ENCODE measurements around the gene FKBP15.

The FKBP15 gene

DNA sequence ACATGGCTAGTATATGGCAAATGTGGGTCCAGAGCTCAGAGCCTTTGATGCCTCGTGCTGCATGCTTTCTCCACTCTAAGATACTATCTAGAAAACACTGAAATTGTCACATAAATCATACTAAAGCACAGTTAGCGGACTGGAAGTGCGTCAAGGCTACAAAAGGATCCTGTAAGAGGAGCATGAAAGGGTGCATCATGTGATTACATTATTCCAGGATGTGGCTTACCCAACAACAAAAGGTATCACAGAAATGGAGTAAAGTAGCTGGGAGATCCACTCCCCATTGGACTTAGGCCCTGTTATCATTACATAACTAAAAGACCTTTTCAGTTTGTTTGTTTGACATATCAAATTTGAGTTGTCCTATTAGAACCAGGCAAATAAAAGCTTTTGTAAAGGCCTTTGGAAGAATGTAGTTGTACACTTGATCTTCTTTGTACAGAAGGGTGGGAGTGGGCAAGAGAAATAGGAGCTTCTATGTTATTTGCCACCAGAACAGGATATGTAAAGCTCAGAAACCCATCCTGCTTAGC is 7.1 kb upstream of the FKBP15 start:
- no peak for DNase-seq (ENCODE audit: low read depth, low spot score)

DNA sequence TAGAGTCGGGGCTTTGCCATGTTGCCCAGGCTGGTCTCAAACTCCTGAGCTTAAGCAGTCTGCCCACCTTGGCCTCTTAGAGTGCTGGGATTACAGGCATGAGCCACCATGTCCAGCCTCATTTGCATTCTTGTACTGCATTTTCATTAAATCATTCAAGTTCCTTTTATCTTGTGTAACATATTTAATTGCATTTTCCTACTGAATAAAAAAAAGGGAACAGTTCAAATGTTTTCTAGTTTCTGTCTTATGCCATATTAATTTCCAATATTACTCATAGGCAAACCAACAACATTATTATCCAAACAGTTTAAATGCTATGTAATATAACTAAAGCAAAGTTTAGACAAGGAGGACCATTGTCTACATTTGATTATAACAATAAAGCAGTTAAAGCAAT is 6.4 kb upstream of the FKBP15 start:
- DNase-seq (ENCODE audit: low read depth, low spot score) = no peak

DNA sequence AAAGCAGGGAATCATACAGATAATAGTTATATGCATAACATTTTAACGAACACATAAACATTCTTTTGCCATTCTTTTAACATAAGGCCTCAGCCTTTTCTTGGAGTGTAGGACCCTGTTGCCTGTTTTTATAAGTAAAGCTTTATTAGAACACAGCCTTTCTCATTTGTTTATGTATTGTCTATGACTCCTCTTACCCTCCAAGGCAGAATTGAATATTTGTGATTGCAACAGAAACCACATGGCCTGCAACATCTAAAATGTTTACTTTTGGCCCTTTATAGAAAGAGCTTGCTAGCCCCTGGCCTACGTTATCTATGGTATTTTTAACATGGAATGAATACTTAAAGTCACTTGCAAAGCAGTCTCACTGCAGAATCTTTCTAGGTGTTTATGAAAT is 2.9 kb upstream of the FKBP15 start:
- DNase-seq (ENCODE audit: low read depth, low spot score) = no peak

DNA sequence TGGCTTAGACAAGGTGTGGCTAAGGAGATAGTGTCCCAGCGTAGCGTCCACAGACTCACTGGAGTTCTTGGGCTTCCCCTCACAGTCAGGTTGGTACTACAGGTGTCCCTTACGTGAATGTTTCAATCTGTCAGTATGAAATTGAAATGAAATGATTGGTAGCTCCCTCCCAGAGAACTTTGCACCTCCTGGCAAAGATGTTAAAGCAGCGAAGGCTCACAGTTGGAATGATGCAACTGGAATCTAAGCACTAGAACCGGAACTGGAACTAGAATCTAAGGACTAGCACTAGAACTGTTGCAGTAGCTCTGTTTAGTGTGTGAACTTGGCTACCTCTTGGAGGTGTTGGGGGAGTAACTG is 1.4 kb upstream of the FKBP15 start:
- DNase-seq (ENCODE audit: low read depth, low spot score) = no peak

DNA sequence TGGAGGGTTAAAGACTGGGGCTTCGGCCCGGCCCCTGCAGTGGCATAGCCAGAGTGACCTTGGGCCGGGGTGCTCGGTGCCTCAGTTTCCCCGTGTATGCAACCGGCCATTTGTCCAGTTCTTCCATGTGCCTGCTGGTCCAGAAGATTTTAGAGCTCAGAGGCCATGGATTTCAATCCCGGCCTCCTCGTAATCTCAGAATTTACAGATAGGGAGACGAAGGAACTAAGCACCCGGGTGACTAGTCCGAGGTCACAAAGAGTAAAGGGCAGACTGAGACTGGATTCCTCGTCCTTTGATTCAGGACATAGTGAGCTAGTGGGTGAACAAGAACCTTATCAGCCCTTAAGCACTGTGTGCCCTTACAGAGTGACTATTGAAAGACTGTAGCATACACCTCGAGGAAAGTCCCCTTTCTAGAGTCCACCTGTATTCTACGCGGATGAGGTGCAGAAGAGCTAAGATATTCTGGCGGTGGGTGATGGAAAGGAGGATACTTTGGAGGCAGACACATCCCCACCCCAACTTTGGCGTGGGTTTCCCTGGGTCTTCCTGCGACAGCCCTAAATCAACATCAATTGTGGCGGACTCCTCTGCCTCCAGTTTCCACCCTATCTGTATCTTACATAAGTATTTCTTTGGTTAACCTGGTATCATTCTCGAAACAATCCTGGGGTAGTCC is 864 bp upstream of the FKBP15 start:
- no peak for DNase-seq (ENCODE audit: low read depth, low spot score)

DNA sequence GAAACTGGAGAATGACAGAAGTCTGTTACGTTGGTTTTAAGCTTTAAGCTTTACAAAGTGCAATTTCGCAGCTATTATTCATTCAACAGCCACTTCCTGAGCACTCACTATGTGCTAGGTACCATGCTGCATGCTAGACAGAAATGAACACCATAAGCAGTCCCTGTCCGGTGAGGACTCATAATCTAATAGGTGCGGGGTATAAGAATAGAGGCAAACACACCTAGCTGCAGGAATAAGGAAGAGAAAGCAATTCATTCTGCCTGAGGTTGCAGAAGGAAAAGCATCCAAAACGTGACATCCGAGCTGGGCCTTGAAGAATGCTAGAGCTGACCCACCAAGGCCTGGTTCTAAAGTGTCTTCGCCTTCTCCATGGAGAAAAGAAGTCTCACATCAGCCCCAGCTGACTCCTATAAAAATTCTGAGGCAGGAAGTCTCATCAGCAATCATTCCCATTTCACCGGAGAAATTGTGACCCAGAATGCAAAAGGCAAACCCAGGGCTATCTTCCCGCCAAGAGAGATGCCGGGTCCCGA is 542 bp downstream of the FKBP15 start:
- no peak for DNase-seq (ENCODE audit: low read depth, low spot score)

DNA sequence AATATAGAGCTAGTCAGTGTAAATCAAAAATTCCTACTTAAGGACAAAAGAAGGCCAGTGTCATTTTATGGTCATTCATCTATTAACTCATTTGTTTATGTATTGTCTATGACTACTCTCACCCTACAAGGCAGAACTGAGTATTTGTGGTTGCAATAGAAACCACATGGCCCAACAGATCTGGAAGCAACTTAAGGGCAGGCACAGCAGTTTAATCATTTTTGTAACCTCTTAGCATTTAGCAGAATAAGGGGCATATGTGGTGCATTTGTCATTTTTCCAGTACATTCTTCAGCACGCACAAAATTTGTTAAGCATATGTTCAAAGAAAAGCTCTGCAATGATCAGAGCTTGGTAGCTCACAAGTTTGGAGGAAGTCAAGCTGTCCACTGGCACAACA is 1.1 kb downstream of the FKBP15 start:
- DNase-seq (ENCODE audit: low read depth, low spot score) = no peak

DNA sequence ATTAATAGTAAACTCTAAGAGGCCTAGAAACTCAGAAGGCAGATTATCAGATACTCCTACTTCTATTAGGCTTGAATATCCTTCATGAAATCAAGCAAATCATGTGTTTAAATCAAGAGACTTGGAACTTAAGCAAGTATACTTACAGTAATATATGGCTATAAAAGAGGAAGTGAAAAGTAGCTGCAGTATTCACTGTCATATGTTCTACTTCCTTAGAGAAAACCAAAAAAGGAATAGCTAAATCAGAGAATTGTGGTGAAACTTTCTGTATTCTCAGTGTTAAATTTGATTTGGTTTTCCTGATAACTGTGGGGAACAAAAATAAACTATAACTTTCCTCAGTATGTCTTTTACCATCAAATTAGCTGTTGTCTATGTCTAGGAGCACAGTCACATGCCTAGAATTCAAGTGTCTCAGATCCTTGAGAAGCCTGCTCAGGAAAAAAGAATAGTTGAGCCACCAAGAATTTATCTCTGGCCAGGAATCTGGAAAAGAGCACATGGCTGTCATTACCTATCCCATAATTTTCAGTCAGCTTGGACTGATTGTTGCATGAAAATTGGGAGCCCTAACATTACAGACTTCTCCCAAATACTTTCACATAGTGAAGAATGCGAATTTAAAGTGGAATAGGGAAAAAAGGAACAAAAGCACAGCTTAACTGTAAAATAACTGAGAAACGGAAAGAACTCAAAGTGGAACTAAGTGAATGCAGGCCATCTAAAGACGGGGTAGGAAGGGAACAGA is 1.7 kb downstream of the FKBP15 start:
- DNase-seq (ENCODE audit: low read depth, low spot score) = no peak

DNA sequence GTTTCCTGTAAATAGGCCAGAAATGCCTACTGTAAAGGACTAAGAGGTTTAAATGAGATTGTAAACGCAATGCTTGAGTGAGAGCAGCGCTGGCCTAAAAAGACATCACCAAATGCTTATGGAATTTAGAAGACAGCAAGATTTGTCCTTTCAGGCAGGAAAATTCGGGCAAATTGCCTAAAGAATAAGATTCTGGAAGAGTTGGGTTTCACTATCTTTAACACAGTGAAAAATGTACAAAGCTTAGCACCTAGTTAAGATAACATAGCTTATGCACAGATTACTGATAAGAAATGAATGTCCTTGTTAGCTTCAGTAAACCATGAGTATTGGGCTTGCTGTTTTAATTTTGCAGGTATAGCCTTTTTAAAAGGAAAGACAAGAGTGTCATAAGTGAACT is 4.7 kb downstream of the FKBP15 start:
- DNase-seq (ENCODE audit: low read depth, low spot score) = no peak

DNA sequence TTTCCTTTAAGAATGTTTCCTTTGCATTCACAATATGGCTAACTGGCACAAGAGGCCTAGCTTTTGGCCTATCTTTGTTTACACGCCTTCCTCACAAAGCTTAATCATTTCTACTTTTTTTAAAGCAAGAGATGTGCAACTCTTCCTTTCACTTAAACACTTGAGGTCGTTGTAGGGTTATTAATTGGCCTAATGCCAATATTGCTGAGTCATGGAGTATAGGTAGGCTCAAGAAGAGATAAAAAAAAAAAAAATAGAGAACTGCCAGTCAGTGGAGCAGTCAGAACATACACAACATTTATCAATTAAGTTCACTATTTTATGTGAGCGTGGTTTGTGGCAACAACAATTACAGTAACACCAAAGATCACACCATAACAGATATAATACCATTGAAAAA is 5.9 kb downstream of the FKBP15 start:
- DNase-seq (ENCODE audit: low read depth, low spot score) = no peak

DNA sequence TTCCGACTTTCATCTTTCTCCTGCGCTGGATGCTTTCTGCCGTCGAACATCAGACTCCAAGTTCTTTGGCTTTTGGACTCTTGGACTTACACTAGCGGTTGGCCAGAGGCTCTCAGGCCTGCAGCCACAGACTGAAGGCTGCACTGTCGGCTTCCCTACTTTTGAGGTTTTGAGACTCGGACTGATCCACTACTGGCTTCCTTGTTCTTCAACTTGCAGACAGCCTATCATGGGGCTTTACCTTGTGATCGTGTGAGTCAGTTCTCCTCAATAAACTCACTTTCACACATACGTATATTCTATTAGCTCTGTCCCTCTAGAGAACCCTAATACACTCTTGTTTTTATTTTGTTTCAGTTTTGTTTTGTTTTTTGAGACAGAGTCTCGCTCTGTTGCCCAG is 10.3 kb downstream of the FKBP15 start:
- DNase-seq (ENCODE audit: low read depth, low spot score) = no peak

DNA sequence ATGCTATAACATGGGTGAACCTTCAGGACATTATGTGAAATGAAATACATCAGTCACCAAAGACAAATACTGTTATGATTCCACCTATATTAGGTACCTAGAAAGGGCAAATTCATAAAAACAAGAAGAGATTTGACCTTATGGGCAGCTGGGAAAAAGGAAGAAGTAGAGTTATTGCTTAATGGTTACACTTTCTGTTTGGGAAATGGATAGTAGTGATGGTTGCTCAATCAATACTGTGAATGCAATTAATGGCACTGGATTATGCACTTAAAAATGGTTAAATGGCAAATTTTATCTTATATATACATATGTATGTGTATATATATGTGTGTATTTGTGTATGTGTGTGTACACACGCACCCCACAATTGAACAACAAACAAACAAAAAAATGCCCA is 15.2 kb downstream of the FKBP15 start:
- DNase-seq (ENCODE audit: low read depth, low spot score) = no peak

DNA sequence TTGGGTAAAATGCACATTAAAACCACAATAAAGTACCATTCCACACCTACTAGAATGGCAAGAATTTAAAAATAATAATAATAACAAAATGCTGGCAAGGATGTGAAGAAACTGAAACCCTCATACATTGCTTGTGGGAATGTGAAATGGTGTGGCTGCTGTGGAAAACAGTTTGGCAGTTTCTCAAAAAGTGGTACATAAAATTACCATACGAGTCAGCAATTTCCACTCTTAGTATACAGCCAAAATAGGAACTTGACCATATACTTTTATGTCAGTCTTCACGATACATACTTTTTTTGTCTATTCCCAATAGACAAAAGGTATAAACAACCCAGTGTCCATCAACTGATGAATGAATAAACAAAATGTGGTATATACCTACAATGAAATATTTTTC is 15.6 kb downstream of the FKBP15 start:
- DNase-seq (ENCODE audit: low read depth, low spot score) = no peak

DNA sequence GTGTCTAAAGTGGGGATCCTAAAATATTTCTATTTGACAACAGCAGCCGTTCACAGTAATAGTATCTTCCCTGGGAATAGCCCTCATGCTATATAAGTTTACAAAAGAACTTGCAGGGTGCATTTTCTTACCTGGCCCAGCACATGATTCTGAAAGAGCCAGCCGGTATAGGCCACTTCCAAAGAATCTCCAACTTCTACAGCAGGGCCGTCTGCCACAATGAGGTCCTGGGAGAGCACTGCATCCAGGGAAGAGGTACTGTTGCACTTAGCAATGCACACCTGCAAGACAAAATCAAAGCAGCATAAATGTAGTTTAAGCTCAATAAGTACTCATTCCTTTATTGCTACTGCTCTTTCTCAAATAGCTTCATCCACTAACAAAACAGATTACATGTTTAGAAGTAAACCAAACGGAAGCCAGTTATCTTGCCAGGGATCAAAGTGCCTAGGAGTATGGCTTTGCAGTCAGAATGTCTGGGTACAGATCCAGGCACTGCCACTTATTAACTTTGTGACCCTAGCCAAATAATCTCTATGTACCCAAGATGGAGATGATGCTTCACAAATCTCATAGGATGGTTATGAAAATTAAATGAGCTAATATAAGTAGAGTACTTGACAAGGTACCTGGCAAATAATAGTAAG is 21.3 kb downstream of the FKBP15 start:
- DNase-seq (ENCODE audit: low read depth, low spot score) = no peak

DNA sequence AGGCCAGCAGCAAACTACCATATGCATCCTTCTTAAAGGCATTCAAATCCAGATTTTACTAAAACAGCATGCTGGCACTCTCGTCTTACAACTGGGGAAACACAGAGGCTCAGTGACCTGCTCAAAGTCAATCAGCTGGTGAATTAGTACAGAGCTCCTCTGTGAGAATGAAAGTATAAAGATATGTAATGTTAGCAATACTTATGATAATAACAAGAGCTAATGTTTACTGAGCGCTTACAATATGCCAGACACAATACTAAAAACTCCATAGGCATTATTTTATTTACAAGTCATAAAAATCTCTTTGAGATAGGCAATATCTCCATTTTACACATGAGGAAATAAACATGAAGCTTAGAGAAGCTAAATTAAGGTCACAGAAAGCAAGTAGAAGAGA is 28.6 kb downstream of the FKBP15 start:
- no peak for DNase-seq (ENCODE audit: low read depth, low spot score)

DNA sequence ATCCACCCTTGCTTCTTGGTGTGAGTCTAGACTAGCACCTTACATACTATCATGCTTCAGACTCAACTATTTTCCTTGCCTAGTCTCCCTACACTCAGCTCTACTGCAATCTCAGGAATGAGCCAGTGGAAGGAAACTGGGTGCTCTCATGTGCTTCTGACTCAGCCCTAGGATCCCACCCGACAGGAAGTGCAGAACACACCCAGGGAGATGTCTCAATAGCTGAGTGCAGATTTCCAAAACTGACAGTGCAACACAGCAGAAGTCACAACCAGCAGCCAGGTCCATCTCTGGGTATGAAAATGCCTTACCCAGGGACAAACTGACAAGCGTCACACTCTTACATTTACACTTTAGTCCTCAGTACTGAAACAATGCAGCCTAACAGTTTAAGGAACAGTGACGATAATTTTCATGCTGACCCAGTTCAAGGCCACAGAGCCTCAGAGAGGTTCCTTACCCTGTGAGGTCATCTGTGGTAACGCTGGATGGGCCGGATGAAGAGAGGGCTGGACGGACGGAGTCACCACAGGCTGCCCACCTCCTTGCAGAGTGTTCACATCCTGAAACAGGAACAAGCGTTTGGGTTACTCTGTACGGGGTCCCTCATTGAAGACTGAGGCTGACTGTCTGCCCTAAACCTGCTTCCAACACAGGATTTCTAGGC is 33.0 kb downstream of the FKBP15 start:
- DNase-seq (ENCODE audit: low read depth, low spot score) = no peak

DNA sequence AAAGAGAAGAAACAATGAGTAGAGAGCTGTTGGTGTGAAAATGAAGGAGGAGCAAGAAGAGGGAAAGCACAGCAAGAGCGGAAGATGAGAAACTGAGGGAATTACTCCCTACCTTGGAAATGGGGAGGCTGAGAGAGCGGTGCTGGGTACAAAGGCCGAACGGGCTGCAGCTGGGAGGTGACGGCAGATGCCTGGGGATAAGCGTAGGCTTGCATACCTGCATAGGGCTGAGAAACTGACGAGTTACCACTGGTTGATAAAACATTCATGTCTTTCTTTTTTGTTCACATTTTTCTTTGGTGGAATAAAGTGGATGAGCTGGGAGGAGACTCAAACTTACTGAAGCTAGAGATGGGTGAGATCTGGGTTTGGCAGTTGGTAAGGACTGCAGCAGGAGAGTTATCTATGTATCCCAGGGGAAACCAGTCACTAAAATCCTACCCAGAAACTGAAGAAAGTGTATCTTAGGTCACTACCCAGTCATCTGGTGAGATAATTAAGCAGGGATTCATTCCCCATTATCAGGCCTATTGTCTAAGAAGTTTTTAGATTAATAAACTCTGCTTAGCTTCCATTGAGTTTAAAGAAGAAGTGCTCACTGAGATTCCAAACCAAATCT is 34.8 kb downstream of the FKBP15 start:
- no peak for DNase-seq (ENCODE audit: low read depth, low spot score)

DNA sequence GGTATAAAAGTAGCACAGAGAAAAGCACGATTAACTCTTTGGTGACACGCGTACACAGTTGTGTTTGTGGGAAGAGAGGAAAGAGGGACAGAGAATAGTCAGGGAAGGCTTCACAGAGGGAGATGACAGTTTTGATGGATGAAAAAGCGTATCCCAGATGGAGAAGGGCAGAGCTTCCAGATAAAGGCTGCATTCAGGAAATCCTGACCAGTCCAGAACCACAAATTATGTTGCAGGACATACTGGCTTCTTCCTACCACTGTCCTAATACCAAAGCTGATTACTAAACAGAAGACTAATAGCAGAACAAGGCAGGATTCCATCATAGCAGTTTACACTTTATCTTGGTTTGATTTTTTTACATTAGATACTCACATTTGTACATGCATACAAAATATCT is 35.8 kb downstream of the FKBP15 start:
- DNase-seq (ENCODE audit: low read depth, low spot score) = no peak

DNA sequence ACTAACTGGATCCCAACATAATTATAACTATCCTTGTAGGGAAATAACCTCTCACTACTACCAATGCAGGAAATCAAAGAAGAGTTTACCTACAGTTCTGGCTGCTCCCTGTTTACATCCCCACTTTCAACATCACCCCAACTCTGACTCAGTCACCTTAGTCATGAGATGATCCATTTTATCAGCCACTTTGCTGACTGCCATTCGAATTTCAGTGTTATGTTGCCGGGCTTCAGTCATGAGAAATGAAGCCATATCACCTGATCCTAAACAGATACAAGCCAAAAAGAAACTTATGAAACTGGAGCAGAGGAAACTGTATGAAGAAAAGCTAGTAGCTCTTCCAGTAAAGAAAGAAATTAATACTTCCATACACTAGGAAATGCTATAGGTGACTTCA is 36.5 kb downstream of the FKBP15 start:
- no peak for DNase-seq (ENCODE audit: low read depth, low spot score)

DNA sequence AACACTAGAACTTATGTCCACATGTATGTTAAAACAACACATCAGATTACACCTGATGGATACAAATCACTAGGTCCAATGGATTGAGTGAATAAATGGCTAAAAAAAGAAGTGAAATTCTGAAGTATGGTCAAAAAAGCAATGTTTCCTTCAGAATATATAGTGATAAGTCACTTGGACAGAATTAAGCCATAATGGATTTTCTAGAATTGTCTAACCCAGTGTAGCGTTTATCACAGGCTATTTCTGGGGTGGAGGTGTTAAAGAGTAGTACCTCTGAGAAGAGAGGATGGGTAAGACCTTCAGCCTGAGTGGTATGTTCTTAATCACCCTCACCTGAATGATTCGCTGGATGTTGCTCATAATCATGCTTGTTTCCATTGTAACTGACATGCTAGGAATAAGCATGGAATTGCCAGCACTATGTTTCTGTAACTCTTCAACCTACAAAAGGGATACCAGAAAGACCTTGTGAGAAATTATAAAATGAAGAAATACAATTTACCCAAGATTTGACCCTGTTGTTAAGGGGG is 37.1 kb downstream of the FKBP15 start:
- no peak for DNase-seq (ENCODE audit: low read depth, low spot score)

DNA sequence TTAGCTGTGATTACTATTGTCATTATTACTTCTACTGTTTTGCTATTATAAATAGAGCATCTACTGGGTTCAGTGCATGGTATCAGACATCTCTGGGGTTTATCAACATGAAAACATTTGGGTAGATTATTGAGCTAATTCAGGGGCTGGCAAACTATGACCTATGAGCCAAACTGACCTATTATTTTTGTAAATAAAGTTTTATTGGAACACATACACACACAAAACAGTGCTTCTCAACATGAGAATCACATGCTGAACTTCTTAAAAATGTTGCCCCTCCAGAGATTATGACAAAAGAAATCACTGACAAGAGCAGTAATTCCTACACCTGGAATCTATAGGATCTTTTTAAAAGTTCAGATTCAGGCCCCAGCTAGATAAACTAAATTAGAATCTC is 39.9 kb downstream of the FKBP15 start:
- no peak for DNase-seq (ENCODE audit: low read depth, low spot score)
